GM21786 (cell line): Measurements from ENCODE around the gene MAST4.

ENCODE experiments used
- ATAC-seq: cut with Tn5 transposase; IDR thresholded peaks from one replicate; pipeline ENCODE4 v1.9.1; 2021; ENCODE audit not compliant: unreplicated experiment

MAST4 gene

DNA sequence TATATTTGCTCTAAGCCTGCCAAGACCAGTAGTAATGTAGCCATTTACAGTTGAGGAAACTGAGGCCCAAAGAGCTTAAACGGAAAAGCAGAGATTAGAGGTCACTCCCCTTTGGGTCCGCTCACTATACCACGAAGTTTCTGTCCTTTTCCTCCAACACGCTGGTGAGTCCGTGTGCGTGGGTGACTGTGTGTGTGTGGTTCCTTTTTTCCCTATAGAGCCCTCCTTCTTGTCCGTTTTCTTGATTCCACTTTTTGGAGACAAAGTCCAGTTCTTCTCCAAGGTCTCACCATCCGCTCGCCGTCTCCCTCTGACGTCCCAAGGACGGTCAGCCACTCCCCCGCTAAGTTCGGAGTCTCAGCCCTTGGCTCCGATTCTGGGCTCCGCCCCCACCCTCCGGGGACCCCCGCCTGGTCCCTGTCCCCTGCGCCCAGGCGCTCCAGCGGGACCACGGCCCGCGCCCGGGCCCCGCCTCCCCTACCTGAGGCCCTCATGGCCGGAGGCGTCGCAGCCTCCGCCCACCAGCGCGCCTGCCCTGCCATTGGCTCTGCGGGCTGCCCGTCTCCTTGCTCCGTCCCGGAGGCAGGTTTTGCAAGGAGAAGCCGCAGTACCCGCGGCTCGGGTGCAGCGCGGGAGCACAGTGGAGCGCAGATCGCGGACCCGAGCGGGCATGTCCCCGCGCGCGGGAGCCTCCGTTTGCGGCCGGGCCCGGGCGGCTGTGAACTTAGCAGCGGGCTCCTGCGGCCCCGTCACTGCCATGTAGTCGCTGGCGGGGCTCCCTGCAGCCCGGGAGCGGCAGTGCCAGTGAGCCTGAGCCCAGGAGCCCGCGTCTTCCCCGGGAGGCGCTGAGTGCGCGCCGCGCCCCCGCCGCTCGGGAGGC lies at the start of gene MAST4:
Gene MAST4, plus strand, starts transcription at position 638 of the 880 bp plus-strand sequence. CDS start 263 bp downstream, outside the sequence.
- peak; percentile 95 for ATAC-seq

DNA sequence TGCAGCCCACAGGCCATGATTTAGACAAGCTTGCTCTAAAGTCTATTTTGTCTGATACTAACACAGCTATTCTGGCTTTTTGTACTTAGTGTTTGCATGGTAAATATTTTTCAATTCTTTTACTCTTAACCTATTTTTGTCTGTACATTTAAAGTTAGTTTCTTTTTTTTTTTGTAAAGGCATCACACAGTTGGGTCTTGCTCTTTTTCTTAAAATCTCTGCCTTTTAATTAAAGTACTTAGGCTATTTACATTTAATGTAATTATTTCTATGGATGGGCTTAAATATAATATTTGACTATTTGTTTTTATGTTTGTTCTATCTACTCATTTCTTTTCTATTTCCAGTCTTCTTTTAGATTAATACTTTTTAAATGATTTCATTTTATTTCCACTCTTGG lies 49.7 kb upstream of the MAST4 start:
- no peak for ATAC-seq

DNA sequence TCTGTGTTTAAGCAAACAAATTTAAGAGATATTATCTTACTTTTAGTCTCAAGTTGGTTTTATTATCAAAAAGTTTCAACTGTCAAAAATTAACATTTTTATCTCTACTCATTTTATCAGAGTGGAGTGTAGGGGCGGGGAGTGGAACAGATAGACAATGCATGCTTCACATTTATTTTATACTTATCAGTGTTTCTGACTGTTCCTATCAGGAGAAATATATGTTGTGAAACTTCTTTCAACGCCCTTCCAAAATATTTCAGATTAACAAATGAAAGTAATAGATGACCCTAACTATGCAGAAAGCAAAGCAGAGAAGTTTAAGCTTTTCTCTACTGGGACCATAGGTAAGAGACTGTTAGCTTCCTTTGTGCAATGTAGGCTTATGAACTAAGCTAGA lies 44.9 kb upstream of the MAST4 start:
- no peak for ATAC-seq

DNA sequence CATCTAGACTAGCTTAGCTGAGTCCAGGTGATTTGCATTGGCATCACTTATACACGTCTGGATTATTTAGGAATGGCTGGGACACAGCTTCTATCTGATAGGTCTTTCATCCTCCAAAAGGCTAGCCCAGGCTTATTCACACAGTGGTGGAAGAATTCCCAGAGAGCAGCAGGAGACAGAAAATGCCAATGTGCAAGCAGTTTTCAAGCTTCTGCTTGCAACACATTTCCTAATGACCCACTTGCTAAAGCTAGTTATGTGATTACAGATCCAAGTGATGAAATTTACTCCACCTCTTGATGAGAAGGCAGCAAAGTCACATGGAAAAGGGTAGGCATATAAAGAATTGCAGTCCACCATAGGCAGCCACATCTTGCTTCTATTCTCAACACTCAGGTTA lies 44.2 kb upstream of the MAST4 start:
- no peak for ATAC-seq

DNA sequence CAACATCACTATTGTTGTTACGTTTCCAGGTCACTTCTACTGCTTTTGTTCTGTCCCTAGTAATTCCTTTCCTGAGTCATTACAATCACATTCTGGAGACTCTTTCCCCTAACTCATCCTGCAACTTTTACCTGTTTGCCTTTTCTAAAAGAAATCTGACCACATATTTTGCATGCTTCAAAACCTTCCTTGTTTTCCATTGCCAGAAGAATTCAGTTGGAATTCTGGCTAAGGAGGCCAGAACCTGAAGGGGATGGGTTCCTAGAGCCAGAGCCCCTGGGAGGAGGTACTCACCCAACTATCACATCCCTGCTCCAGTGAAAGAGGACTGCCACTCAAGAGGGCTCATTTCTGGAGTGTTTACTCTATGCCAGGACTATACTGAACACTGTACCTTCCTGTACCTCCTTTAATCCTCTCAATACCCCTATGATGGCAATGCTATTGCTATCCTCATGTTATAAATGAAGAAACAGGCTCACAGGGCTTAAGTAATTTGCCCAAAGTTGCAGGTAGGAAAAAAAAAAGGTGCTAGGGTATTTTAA lies 42.8 kb upstream of the MAST4 start:
- no peak for ATAC-seq

DNA sequence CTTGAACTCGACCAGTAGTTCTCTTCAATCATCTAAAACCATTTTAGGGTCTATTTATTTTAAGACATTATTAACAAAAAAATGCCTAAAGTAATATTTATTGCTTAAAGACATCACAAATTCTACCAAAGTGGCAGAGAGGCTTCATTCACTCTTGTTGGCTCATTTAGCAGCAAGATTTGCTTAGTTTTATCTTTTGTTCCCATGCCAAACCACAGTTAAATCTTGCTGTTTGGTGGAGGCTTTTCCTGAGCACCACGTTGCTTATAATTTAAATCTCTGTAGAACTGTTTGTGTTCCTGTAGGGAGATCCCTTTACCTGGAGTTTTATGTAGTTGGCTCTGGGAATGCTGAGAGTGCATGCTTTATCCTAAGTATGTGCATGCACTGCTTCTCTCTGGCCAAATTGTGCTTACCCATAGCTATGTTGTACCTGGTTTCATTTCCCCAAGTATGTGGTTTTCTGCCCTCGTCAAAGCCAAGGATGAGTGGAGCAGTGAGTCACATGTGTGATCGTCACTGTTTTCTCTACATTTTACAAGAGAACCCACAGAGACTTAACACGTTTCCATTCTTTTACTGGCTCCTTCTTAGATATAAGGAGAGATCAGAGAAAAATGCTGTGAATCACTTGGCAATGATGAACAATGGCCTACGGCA lies 42.1 kb upstream of the MAST4 start:
- ATAC-seq = peak; percentile 97

DNA sequence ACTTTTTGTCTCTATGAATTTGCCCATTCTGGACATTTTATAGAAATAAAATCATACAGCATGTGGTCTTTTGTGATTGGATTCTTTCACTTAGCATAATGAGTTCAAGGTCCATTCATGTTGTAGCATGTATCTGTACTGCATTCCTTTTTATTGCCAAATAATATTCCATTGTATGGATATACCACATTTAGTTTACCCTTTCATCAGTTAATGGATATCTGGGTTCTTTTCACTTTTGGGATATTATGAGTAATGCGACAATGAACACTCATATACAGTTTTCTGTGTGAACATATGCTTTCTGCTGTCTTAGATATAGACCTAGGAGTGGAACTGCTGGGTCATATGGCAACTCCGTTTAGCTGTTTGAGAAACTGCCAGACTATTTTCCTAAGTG lies 41.3 kb upstream of the MAST4 start:
- no peak for ATAC-seq

DNA sequence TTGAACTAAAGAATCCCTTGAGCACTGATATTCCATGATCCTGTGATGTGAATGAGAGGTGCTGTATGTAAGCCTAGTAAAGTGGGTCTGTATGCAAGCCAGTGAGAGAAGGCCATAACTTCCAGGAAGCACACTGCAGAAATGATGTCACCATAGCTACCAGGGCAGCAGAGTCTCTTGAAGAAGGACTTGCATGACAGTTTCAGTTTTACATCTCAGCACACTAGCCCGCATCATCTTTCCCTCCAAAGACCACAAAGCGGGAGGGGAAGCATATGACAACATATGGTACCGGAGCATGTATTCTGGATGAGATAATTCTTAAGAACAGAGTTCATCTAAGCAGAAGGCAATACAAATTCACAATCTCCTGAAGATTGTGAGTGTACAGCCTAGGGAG lies 37.6 kb upstream of the MAST4 start:
- peak; percentile 49 for ATAC-seq

DNA sequence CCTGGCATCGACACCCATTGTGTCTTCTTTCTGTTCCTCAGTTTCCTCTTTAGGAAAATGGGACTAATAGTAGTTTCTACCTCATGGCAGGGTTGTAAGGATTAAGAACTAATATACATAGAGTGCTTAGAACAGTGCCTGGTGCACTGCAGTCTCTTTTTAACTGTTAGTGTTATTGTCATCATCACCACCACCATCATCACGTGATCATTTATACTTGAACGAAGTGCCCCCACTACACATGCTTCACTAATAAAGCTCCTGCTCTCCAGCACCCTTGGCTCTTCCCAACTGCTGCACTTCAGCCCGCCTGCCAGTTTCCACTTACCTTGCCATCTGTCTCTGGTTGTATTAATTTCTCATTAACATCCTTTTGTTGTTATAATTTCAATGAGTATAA lies 35.8 kb upstream of the MAST4 start:
- ATAC-seq = no peak

DNA sequence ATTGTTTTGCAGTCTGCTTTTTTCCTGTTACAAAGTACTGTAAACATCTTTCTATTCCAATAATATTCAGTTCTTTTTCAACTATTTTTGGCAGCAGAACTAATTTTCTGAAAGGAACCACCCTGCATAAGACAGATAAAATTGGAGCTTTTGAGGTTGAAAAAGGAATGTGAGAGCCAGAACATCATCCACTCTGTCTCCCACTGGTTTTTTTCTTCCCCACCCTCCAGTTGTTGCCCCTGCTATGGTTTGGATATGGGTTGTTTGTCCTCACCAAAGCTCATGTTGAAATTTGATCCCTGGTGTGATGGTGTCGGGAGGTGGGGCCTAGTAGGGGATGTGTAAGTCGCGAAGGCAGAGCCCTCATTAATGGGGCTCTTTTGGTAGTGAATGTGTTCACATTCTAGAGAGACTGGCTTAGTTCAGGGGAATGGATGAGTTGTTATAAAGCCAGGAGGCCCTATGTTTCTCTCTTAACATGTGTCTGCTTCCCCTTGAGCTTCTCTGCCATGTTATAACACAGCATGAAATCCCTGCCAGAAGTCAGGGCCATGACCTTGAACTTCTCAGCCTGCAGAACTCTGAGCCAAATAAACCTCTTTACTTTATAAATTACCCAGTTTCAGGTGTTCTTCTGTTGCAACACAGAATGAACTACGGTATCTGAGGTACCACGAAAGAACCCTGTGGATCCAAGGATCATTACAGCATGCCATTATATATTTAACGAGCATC lies 34.8 kb upstream of the MAST4 start:
- no peak for ATAC-seq

DNA sequence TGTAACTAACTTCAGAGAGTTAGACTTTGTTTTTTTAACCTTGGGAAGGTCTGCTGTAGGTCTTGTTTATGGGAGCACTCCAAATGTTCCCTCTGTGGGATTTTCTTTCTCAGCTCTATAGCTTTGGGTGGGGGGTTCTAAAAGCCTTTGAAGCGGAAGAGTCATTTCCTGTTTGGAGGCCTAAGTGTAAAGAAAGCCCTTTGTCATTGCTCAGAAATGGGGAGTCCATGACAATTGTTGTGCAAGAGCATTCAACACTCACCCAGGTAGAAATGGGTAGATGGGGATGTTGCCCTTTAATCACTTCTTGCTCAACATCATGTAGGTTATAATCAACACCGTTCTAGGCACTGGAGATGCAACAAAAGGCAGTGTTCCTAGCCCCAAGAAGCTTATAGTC lies 30.3 kb upstream of the MAST4 start:
- ATAC-seq = no peak

DNA sequence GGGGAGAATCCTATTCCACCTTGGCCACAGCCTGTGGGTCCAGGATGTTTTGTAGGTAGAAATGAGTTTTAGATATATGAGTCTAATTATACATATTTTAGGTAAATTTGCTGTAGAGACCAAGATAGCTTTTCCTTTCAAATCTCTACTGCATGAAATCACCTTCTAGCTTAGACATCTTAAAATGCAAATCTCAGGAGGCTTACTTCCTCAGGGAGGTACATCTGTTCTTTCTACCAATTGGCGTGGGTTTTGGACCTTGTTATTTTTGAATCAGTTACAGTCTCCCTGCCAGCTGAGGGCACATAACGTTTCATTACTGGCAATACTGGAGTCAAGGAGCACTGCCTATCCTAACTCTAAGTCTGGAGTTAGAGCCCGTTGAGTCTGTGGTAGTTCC lies 28.7 kb upstream of the MAST4 start:
- no peak for ATAC-seq

DNA sequence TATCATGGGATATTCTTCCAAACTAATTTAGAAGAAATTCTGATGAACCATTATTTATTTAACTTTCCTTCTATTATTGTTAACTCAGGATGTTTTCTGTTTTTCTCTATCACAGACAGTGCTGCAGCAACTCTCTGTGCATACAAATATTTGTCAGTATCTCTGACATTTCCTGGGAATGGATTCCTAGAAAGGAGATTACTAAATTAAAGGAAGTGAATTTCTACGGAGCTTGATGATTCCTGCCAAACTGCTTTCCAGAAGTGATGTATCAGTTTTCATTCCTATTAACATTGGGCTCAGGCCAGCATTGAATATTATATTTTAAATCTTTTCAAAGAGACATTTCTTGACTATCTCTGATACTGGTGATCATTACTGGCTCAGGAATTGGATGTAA lies 26.0 kb upstream of the MAST4 start:
- no peak for ATAC-seq

DNA sequence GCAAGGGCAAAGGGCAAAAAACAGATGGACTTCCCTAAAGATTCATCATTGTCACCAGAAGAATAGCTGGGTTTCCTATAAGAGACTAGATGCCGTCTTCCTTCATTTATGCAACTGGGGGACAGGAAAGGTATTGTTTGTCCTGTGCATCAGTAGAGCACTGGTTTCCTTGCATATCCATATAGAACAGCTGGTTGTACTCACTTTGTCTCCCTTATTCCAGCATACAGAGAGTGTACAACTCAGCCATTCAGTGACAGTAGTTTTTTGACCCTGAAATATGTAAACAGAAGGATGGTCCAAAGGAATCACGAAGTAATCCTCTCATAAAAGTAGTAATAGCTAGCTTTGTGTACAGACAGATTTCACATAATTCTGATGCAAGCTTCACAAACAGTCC lies 22.5 kb upstream of the MAST4 start:
- ATAC-seq = no peak

DNA sequence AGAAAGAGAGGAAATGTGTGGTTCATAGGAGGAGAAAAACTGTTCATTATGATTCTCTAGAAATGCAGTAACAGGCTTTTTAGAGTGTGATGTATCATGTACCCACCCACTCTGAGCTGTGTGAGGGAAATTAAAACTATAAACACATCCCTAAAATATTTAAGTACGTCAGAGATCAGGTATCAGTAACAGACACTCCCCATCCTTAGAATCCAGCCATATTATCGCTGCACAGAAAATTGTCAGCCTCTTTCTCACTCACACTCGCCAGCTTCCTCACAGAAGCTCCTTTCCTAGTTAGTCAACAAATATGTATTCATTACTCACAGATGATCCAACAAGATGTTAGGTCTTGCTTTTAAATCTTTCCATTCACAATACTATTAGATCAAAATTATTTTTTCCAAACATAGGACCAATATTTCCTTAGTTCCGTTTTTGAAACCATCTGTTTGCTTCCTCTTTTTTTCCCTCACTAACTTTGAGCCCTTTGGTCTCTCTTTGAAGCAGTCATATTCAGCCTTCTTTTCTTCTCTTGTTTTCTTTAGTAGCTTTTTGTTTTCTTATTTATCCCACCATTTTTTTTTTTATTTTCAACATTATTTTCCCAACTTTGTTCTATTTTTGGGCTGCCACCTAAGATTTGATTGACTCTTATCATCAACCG lies 13.6 kb upstream of the MAST4 start:
- ATAC-seq = no peak

DNA sequence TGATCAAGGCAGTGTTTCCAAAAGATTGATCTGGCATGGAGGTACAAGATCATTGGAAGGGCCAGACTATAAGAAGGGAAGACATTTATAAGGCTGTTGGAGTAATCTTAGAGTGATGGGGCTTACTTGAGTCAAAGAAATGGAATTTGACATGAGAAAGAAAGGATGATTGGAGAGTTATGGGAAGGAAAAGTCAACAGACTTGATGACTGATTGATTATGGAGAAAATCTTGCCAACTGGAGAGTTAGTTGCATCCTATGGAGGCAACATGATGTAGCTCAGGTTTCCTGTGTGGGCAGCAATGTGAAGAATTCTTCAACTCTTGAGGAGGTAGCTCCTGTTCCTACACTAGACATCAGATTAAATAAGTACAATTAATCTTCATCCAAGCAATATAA lies 10.9 kb upstream of the MAST4 start:
- no peak for ATAC-seq

DNA sequence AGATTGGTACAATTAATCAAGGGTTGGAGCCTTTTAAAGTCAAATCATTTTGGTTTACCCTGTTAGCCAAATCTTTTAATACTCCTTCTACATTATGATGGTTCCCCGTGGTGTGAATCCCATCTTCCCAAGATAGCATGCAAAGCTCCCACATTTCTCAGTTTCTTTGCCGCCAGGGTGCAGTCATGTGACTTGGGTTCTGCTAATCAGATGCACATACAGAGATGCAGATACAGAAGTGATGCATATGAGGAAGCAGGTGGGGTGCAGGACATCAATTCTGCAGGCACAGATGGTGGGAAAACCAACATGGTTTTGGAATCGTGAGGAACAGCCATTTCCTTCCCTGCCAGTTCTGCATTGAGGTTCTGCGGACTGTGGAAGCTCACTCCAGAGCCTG lies 8.4 kb upstream of the MAST4 start:
- ATAC-seq = no peak

DNA sequence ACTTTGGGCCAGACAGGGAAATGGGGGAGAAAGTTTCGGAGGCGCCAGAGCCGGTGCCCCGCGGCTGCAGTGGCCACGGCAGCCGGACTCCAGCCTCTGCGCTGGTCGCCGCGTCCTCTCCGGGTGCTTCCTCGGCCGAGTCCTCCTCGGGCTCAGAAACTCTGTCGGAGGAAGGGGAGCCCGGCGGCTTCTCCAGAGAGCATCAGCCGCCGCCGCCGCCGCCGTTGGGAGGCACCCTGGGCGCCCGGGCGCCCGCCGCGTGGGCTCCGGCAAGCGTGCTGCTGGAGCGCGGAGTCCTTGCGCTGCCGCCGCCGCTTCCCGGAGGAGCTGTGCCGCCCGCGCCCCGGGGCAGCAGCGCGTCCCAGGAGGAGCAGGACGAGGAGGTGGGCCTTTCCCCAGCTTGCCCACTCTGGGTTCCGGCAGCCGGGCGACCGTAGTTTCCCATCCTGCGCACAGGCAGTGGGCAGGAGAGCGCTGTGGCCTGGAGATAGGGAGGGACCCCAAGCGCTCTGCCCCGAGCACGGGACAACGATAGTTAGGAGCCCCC lies 516 bp downstream of the MAST4 start:
- peak; percentile 6 for ATAC-seq

DNA sequence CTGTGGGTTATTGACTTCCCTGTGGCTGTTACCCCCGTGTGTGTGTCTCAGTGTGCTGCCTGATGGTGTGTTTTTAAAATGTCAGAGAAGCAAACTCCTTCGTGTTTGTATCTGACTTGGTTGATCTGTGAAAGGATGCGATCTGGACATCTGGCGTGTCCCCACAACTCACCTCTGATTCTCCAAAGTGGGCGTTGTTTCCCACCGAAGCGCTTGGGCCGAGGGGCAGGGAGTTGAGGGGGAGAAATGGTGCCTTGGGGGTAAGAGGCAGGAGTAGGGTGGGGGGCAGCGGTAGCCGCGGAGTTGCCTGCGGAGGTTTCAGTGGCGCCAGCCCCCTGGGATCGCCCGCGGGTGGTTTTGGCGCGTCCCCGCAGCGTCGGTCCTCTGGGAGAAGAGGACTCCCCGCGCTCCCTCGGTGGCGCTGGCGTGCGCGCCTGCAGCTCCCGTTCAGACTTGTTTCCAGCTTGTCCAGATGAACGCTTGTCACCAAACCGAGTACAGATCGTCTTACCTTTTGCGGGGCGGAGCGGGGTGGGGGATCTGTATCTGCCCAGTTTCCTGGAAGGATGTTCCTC lies 1.1 kb downstream of the MAST4 start:
- no peak for ATAC-seq

DNA sequence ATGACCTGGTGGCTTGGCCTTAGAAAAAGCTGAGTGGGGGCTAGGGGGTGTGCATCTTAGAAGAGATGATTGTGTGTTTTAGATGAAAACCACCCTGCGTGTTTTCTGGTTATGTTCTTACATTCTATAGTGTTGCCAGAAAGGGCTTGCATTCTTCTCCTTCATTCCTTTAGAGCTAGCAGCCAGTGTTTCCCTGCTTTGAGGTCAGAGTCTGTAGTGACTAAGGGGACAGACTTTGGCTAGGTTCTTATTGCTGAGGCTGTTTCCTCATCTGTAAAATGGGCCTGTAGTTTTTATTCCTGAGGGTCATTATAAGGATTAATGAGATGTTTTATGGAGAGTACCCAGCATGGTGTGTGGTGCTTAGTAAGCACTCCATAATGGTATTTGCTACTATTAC lies 6.4 kb downstream of the MAST4 start:
- no peak for ATAC-seq
